HEK293T (cell line): ENCODE data around the gene PYGO2.
A peak's percentile ranks its signal among the peaks of the same experiment; 100 is the strongest.
"Not testable (repeated sequence)": the region's sequence is repeated elsewhere in the genome, so short reads cannot be mapped to it uniquely, and the experiment has no call there.

Source experiments
- CTCF ChIA-PET: fragments of 350-600 bp; formaldehyde crosslinking; extraction: SDS; loops from one replicate; lab custom pipeline; 2021; ENCODE audit warnings: antibody characterized with exemption, inconsistent platforms; lab: Yijun Ruan, JAX
- POLR2A ChIA-PET: fragments of 350-600 bp; formaldehyde crosslinking; extraction: SDS; loops from one replicate; lab custom pipeline; 2020; ENCODE audit warnings: antibody characterized with exemption, inconsistent platforms; lab: Yijun Ruan, JAX
- DNase-seq: peaks from one replicate; pipeline ENCODE4 v3.0.0; 2012; ENCODE audit warnings: mixed read lengths; ENCODE audit errors: extremely low spot score
- ARNT ChIP-seq: fragments of 450-650 bp; IDR thresholded peaks from 2 replicates; pipeline ENCODE4 v1.6.1; 2017; ENCODE audit warnings: mild to moderate bottlenecking
- BHLHE40 ChIP-seq: fragments of 450-650 bp; IDR thresholded peaks from 2 replicates; pipeline ENCODE4 v1.6.1; 2016; ENCODE audit warnings: mild to moderate bottlenecking, moderate library complexity, borderline replicate concordance
- CTBP1 ChIP-seq: fragments of 450-650 bp; IDR thresholded peaks from 2 replicates; pipeline ENCODE4 v1.6.1; 2016; ENCODE audit warnings: borderline replicate concordance
- ELF4 ChIP-seq: fragments of 450-650 bp; IDR thresholded peaks from 2 replicates; pipeline ENCODE4 v1.6.1; 2017; ENCODE audit warnings: antibody characterized with exemption
- FOXA1 ChIP-seq: fragments of 450-650 bp; IDR thresholded peaks from 2 replicates; pipeline ENCODE4 v1.6.1; 2016; ENCODE audit warnings: mild to moderate bottlenecking
- FOXK2 ChIP-seq: fragments of 450-650 bp; IDR thresholded peaks from 2 replicates; pipeline ENCODE4 v1.6.1; 2016; ENCODE audit warnings: mild to moderate bottlenecking
- FOXM1 ChIP-seq: fragments of 450-650 bp; IDR thresholded peaks from 2 replicates; pipeline ENCODE4 v1.6.1; 2017; ENCODE audit warnings: mild to moderate bottlenecking, borderline replicate concordance
- HDGF ChIP-seq: fragments of 450-650 bp; IDR thresholded peaks from 2 replicates; pipeline ENCODE4 v1.6.1; 2017; ENCODE audit warnings: antibody characterized with exemption, borderline replicate concordance
- L3MBTL2 ChIP-seq: fragments of 450-650 bp; conservative IDR thresholded peaks from 2 replicates; pipeline ENCODE4 v1.6.1; 2016; ENCODE audit warnings: mild to moderate bottlenecking
- LEF1 ChIP-seq: fragments of 450-650 bp; IDR thresholded peaks from 2 replicates; pipeline ENCODE4 v1.6.1; 2017; ENCODE audit warnings: mild to moderate bottlenecking, borderline replicate concordance
- NFRKB ChIP-seq: fragments of 450-650 bp; IDR thresholded peaks from 2 replicates; pipeline ENCODE4 v1.6.1; 2016; ENCODE audit warnings: mild to moderate bottlenecking, moderate library complexity
- SP1 ChIP-seq: fragments of 450-650 bp; IDR thresholded peaks from 2 replicates; pipeline ENCODE4 v1.6.1; 2017
- SUZ12 ChIP-seq: fragments of 450-650 bp; IDR thresholded peaks from 2 replicates; pipeline ENCODE4 v1.6.1; 2016; ENCODE audit warnings: mild to moderate bottlenecking
- TARDBP ChIP-seq: fragments of 450-650 bp; IDR thresholded peaks from 2 replicates; pipeline ENCODE4 v1.6.1; 2016
- ZNF384 ChIP-seq: fragments of 450-650 bp; IDR thresholded peaks from 2 replicates; pipeline ENCODE4 v1.6.1; 2016
- TF ChIP-seq, protein P1 (sequence below): fragments of 450-650 bp; IDR thresholded peaks from 2 replicates; pipeline ENCODE4 v1.6.1; 2016

The PYGO2 gene

DNA sequence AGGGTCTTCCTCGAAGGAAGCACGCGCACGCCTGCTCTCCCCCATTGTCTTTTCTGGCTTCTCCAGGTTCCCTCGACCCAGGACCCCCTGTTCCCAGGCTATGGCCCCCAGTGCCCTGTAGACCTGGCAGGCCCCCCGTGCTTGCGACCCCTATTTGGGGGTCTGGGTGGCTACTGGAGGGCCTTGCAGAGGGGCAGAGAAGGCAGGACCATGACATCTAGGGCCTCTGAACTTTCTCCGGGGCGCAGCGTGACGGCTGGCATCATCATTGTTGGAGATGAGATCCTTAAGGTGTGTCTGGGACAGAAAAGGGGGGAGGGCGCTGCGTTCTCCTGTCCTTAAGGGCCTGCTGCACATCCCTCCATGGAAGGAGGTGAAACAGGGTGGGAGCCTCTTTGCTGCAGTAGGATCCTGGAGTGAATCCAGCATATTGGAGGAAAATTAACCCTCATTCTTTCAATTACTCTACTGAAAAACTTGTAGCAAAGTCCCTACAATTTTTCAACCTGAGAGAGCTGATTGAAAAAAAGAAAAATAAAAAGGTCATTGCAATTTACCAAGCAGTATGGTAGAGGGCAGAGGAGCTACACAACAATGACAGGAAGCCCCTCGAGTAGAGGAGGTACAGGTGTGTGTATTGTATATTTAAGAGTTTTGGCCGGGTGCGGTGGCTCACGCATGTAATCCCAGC, 22.3 kb upstream of the PYGO2 start:
- POLR2A ChIA-PET, result interaction anchor here (0.9 to 3.7 kb wide), 14 partner anchors 10 to 92 kb away, joined by 3 to 58 read pairs (median 5); partner anchors contain the start of genes ADAM15, CKS1B, LENEP and PBXIP1
- CTCF ChIA-PET, result interaction anchor here (0.9 to 2.9 kb wide), 3 partner anchors 11 to 34 kb away, joined by 3 to 26 read pairs (median 7); partner anchors contain the start of gene LENEP
- DNase-seq, result no peak
- TF ChIP-seq LEF1 (no peak), CTBP1 (no peak)

DNA sequence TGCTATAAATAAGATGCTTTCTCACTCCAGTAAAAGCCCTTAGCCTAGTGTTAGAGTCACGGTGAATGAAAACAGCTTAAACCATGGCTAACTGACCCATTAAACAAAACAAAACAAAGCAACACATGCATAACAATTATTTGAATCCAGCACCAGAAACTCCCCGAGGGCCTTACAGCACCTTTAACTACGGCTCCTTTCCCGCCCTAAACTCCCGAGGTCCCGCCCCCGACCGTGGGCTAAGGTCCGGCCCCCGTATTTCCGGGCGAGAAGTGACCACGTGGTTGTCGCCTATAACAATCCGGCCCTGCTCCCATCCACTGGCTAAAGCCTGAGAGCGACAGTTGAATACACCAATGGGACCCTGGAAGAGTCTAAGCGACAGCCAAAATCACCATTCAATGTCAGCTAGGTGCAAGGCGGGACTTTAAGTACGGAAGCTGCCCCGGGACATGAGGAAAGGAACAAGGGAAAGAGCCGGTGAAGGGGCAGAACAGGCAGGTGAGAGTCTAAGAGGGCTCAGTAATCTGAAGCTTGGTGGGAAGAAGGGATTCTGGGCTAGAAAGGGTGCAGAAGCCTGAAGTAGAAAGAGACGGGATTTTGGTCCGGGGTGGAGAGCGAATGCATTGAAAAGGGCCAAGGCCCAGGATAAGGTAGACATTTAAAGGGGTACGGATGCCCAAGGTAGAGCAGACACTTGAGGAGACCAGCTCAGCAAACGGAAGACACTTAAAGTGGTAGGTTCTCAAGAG, 21.5 kb upstream of the PYGO2 start, which contains the start of gene FLAD1:
FLAD1 (plus strand) TSS at position 448 of the 752 bp plus-strand sequence. CDS start 351 bp downstream, outside the sequence.
- CTCF ChIA-PET, result interaction anchor here (0.9 to 2.9 kb wide), 5 partner anchors 12 to 39 kb away, joined by 3 to 26 read pairs (median 7); partner anchors contain the start of gene LENEP
- TF ChIP-seq SP1, result no peak
- TF ChIP-seq, protein P1, sequence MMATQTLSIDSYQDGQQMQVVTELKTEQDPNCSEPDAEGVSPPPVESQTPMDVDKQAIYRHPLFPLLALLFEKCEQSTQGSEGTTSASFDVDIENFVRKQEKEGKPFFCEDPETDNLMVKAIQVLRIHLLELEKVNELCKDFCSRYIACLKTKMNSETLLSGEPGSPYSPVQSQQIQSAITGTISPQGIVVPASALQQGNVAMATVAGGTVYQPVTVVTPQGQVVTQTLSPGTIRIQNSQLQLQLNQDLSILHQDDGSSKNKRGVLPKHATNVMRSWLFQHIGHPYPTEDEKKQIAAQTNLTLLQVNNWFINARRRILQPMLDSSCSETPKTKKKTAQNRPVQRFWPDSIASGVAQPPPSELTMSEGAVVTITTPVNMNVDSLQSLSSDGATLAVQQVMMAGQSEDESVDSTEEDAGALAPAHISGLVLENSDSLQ, result peak; percentile 100
- no peak for TF ChIP-seq FOXA1
- TF ChIP-seq L3MBTL2, result peak; percentile 98
- TF ChIP-seq FOXM1, result peak; percentile 65; the same call in 1 of the 2 replicates
- no peak for TF ChIP-seq ARNT
- peak; percentile 98 for TF ChIP-seq ELF4
- peak; percentile 99 for DNase-seq
- POLR2A ChIA-PET, result interaction anchor here (0.9 to 3.7 kb wide), 16 partner anchors 11 to 92 kb away, joined by 3 to 58 read pairs (median 4); partner anchors contain the start of genes ADAM15, CKS1B, LENEP and PBXIP1

DNA sequence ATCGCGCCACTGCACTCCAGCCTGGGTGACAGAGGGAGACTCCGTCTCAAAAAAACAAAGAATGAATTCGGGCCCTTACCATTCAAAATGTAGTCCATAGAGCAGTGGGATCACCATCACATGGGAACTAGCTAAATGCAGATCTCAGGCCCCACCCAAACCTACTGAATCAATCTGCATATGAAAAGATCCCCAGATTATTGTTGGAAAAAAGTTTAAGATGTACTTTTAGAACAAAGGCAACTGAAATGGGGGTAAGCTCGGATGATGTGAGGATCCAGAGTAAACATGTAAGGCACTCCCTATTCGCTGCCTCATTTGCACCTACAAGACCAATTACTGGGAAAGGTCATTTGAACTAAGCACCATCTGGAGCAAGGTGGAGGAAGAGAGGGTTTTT, 20.8 kb upstream of the PYGO2 start:
- no peak for TF ChIP-seq HDGF
- TF ChIP-seq ARNT, result no peak
- TF ChIP-seq CTBP1, result no peak
- TF ChIP-seq FOXA1, result no peak
- no peak for TF ChIP-seq SP1
- TF ChIP-seq BHLHE40, result no peak
- TF ChIP-seq LEF1, result no peak
- no peak for TF ChIP-seq L3MBTL2
- TF ChIP-seq, protein P1, result no peak
- TF ChIP-seq SUZ12, result no peak
- TF ChIP-seq FOXK2, result no peak
- no peak for TF ChIP-seq ELF4
- TF ChIP-seq FOXM1, result no peak
- no peak for TF ChIP-seq ZNF384
- TF ChIP-seq NFRKB, result no peak
- no peak for DNase-seq
- POLR2A ChIA-PET, result interaction anchor here (0.9 to 3.7 kb wide), 14 partner anchors 10 to 26 kb away, joined by 3 to 58 read pairs (median 5); partner anchors contain the start of genes CKS1B, LENEP, PBXIP1 and PYGO2
- CTCF ChIA-PET, result interaction anchor here (0.6 to 2.9 kb wide), 4 partner anchors 13 to 109 kb away, joined by 3 to 26 read pairs (median 10); partner anchors contain the start of gene LENEP

DNA sequence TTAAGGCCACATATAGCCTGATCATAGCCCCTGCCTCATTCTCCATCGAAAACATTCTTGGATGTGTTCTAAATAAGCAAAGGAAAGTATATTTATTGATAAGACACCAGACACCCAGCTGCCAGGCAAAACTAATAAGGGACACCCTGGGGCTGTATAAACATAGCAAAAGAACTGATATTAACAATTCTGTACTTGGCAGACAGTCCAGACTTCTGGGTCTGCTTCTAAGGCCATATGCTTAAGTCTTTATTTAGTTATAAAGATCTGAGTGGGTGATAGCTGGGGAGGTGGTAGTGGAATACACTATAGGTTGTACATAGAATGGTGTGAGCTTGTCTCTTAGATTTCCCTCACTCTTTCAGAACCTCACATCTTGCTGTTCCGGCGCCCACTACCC, 16.8 kb upstream of the PYGO2 start:
- CTCF ChIA-PET, result interaction anchor here (1.2 kb wide), 1 partner anchor 18 kb away, joined by 7 read pairs; no protein-coding TSS in a partner anchor
- POLR2A ChIA-PET, result no interaction called here
- no peak for DNase-seq
- TF ChIP-seq CTBP1 (no peak), FOXA1 (no peak)

DNA sequence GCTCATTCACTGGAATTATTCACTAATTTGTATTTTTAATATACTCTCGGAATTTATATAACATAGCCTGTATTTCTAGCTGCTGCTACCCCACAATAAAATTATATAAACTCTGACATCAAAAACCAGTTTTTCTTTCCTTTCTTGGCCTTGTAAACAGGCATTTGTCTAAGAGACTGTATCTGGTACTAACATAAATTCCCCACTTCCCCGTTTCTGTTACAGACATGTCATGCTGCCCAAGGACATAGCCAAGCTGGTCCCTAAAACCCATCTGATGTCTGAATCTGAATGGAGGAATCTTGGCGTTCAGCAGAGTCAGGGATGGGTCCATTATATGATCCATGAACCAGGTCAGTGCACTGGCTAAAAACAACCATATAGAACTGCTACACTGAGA, 16.2 kb upstream of the PYGO2 start:
- DNase-seq, POLR2A ChIA-PET, CTCF ChIA-PET: not testable (repeated sequence)

DNA sequence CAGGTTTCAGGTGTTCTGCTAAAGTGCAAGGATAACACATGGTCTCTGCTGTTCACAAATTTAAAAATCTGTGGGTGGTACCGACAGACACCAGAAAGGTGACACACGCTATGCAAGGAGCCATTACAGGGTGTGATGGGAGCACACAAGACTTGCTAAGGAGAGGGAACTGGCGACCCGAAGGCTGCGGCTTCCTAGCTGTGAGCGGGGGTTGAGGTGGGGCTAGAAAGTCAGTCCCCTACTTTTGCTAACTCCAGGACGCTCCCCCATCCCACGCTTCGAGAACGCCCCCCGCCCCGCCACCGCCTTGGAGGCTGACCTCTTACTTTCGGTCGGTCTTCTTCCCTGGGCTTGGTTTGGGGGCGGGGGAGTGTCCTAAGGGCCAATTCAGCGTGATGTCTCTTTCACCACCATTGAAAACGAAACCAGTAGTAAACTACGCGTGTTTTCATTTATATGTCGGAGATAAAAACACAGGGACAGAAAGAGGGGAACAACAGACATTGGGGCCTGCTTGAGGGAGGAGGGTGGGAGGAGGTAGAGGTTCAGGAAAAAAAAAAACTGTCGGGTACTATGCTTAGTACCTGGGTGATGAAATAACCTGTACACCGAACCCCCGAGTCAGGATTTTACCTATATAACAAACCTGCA, 14.0 kb upstream of the PYGO2 start:
- DNase-seq, result no peak
- ChIA-PET CTCF (interaction anchor here (1.0 to 2.0 kb wide), 2 partner anchors 23 to 109 kb away, joined by 5 to 6 read pairs; no protein-coding TSS in a partner anchor), POLR2A (interaction anchor here (1.0 to 6.6 kb wide), 6 partner anchors 8 to 197 kb away, joined by 3 to 58 read pairs (median 6); partner anchors contain the start of genes FLAD1, LENEP and PBXIP1)
- TF ChIP-seq HDGF (no peak), ELF4 (no peak), ARNT (no peak), NFRKB (no peak), TARDBP (no peak), L3MBTL2 (no peak), SP1 (no peak), FOXA1 (no peak), ZNF384 (no peak), BHLHE40 (no peak)
